OCI-M1 (cell line): ENCODE results near the gene SMU1.

Experiments
- DNase-seq: peaks from one replicate; lab custom pipeline; 2025; lab: John Stamatoyannopoulos, UW

The SMU1 gene

DNA sequence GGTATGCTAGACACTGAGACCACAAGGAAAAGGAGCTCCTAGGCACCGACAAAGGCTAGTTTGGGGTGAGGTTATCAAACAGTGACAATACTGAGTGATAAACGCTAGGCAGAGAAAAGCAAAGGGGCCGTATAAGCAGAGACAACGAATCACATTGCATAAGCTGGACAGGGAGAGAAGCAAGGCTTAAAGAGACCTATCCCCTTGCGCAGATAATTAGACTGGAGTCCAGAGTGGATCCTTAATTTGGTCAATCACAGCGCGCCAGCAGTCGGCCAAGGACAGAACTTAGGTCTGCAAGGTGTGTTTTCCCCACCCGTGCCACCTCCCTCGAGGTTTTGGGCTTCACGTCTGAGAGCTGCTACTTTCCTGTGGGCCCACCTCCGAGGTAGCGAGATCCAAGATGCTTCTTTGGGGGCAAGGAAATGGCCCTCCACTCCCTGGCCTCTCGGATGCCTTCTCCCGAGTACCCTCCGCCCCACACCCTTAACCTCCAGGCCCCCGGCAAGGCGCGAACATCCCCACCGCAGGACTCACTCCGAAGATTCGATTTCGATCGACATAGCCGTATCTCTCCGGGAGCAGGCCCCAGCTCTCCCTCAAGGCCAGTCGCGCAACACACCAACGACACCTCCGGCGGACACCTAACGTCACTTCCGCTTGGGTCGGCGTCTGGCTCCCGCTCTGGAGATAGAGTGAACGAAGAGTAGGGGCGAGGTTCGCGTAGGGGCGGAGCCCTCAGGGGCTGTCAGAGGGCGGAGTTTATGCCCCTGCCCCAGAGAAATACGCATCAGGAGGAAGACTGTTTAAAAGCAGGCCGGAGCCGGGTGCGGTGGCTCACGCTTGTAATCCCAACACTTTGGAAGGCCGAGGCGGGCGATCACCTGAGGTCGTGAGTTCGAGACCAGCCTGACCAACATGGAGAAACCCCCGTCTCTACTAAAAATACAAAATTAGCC, at the start of gene SMU1:
Gene SMU1, minus strand, starts transcription at position 629 of the 959 bp plus-strand sequence. Its CDS starts 66 bp downstream, at position 563.
- peak; percentile 99 for DNase-seq

DNA sequence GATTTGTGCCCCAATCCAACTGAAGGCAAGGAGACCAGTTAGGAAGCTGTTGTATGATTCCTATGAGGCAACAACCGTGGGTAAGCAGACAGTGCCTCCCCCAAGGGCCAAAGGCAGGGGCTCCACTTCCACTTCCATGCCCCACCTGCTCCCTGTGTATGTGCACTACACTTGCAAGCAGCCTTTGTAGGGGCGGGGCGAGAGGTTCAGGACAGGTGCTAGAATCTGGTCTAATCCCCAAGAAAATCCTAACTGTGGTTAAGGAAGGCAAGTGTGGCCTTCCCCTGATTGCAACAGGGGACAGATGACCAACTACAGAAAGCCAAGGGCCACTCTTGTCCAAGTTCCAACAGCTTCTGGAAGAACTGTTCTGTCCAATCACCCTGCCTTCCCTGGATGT, 49.0 kb upstream of the SMU1 start:
- DNase-seq, result no peak

DNA sequence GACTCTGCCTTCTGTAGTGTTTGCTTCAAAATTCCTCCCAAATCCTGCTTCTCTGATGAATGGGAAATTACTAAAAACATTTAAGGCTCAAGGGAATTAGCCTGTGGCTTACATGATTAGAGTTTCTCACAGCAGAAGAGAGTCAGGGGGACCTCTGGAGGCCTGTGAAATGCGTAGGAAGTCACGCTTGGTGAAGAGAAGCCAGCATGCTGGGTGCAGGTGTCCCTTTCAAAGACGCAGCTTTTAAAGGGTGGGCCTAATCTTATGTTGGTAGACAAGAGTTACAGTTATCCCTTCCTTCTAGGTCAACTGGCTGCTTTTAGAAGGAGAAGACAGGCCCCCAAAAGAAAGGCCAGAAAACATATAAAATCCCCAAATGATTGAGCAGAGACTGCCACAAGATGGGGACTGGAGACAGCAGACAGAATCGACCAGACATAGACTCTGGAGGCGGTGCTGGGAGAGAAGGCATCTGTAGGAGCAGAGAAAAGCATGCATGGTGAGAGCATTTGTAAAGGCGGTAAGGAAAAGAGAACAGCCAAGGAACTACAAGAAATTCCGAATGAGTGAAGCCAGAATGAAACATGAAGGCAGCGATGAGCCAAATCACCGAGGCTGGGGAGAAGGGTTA, 48.4 kb upstream of the SMU1 start:
- DNase-seq, result no peak

DNA sequence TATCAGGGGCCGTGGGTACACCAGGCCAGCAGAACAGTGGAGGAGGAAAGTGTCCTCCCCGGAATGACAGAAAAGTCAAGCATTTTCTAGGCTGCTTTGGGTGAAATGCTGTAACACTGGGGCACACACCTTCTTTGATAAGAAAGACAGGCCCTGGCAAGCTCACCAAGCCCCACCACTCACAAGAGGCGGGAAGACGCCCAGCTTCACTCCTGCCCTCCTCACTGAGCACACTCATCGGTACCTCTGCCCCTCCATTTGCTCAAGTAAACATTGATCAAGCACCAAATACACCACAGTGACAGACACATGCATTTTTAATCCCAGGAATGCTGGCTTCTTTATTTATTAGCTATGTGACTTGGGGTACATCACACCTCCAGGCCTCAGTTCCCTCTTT, 47.6 kb upstream of the SMU1 start:
- no peak for DNase-seq

- no peak for DNase-seq
Observed at GRCh38 chr9:33123407-33124031, 47.0 kb upstream of the SMU1 start.

- no peak for DNase-seq
Observed at GRCh38 chr9:33120620-33121019, 44.1 kb upstream of the SMU1 start.

DNA sequence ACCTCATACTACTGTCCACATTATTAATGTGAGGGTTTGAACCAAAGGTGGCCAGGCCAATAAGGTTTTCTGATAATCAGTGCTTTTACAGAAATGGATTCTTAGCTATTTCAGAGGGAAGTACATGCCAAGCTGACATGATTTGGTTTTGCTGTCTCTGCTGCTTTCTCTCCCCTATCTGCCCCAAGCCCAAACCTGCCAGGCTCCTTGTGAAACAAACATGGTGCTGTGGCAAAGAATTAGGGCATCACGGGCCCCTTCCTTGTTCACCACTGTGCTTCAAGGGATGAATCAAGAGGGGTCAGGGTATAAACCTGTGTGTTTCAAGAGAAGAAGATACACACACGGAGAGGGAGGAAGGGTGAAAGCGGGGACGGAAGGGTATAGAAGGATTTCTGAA, 41.3 kb upstream of the SMU1 start:
- DNase-seq, result no peak

DNA sequence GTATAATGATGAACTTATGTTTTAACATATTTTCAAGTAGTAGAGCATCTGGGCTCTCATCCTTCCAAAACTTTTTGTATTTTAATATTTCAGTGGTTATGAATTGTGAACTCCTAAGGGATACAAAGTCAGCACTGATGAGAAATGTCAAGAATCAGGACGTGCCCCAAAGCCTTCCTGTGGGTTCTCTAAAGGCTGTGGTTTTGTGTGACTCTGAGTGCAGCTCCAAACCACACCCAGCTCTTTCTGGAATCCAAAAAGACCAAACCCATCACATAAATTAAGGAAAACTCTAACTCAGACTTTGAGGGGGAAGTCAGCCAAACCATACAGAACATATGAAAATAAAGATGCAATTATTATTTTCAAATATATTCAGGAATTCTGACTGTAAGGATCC, 40.8 kb upstream of the SMU1 start:
- peak; percentile 6 for DNase-seq

DNA sequence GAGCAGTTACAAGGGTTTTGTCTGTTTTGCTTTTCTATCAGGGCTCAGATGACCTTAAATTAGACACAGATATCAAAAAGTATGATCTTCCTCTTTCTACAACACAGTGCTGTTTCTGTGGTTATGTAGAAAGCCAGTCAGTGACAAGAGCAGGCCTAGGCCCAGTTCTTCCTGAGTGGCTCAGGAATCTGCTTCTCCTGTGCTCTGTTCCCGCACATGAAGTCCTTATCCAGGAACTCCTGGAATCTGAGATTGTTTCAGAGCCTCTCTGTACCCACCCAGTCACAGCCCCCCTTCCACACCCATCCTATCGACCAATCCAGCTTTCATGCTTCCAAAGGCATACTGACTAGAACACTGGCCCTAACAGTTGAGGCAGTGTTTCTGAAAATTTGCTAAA, 40.4 kb upstream of the SMU1 start:
- DNase-seq, result peak; percentile 28

DNA sequence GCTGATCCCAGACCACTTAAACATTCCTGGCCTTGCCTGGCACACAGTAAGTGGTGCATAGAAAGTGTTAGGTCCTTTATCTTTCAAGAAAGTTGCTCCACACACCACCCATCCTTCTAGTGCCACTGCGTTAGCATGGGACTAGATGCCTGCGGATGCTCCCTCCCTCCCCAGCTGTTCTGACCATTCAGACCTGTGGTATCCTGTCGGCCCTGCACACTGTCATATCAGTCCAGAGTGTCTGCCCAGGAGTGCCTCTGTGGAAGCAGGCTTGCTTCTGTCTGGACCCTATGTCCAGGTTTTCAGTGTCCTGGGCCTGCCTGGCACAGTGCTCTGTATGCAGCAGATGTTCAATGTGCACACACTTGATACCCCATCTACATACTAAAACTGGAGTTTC, 38.3 kb upstream of the SMU1 start:
- DNase-seq, result no peak

DNA sequence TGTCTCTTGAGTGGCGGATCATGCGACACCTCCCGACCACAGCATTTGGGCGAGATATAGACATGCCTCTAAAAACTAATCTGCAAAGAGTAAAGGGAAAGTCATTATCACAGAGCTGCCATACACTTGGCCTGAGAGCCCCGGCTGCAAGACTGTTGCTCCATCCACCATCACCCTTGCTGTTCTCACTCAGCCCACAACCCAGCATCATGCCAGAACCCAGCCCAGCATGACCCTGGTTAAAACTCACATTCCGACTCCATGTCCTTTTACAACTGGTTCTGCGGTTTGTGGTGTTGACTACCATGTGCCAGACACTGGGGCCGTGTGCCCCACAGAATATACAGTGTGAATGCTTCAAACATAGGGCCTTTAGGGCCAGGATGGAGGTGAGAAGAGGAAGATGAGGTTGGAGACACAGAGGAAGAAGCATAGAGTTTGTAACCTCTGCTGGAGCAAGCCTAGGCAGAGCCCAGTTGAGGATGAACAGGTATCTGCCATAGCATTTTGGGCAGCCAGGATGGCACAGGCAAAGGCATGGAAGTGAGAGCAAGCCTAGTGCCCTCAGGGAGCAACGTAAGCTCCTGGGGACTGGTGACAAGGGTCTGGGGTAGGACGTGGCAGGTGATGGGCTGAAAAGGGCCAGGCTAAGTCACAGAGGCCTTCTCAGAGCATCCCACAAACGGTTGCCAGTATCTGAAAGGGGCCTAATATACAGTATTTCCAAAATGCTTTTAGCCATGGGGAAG, 37.5 kb upstream of the SMU1 start:
- no peak for DNase-seq

DNA sequence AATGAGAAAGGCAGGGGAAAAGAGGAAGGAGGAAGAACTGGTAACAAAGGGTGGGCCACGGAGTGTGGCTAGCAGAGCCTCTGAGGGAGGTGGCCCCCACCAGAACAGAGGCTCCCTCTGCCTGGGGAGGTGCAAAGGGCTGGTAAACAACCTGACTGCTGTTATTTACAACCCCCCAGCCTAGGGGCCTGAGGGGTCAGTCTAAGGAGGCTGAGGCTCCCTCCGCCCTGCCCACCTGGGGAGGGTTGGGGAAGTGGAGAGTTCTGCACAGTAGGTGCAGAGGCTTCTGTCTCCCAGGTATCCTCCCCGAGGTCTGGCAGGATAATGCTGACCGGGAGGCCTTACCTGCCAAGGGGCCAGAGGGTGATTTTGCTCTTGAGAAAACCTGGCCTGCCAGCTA, 35.6 kb upstream of the SMU1 start:
- DNase-seq, result no peak

- DNase-seq, result no peak
Observed at GRCh38 chr9:33111631-33112030, 35.2 kb upstream of the SMU1 start.

DNA sequence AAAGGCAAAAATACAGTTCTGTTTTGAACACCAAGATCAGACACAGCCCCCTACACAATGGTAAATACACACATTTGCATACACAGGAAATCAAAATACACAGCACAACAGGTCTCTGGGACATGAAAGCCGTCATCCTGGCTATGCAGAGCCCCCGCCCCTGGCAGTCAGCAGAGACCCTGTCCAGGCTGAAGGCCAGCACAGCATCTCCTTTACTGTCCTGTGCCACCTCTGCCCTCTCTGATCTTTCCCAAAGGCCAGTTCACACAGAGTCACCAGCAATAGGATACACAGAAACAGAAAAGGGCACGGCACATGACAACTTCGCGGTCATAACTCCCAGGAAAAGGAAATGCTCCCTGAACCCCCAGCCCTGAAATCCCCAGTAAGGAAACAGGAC, 34.2 kb upstream of the SMU1 start:
- no peak for DNase-seq

DNA sequence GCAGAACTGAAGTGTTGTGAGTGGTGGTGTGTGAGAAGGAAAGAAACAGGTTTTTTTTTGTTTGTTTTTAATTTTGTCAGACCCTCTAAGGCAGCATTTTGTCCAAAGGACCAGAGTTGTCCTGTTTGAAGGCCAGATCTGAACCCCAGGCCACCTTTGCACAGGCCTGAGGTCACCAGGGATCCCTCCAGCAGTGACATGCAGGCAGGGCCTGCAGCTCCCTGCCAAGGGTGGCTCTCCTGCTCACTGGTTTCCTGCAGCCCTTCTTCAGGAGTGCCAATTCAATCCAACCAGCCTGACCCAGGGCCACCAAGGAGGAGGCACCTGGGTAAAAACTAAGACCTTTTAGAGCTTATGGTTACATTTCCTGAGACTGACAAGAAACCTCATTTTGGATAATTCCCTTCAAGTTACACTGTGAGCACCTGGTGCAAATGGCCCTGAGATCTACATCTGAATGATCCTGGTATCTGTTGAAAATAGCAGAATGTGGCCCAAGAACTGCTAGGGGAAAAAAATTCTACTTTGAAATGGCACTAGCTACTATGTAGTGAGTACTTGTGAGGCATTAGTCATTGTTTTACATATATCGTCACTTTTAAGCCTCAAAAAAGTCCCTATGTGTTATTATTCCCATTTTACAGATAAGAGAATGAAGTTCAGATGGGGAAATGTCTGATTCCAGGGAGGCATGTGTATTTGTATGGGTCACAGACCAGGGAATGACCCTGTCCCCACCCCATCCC, 33.5 kb upstream of the SMU1 start:
- no peak for DNase-seq

GRCh38 chr9:33109097-33109496, 32.6 kb upstream of the SMU1 start:
- no peak for DNase-seq

DNA sequence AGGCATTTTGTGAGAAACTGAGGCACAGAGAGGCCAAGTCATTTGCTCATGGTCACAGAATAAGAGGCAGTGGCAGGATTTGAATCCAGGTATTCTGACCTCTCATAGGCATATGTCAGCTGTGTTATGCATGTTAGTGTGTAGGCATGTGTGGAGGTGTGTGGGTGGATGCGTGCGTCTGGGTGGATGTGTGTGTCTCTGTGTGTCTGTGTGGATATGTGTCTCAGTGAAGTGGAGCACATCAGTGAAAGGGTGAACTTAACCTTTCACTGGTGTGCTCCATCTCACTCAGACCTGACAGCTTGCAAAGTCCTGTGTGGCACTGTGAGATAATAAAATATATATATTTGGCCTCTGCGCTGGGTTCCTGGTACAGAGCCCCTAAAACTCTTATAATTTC, 32.0 kb upstream of the SMU1 start:
- DNase-seq, result no peak

DNA sequence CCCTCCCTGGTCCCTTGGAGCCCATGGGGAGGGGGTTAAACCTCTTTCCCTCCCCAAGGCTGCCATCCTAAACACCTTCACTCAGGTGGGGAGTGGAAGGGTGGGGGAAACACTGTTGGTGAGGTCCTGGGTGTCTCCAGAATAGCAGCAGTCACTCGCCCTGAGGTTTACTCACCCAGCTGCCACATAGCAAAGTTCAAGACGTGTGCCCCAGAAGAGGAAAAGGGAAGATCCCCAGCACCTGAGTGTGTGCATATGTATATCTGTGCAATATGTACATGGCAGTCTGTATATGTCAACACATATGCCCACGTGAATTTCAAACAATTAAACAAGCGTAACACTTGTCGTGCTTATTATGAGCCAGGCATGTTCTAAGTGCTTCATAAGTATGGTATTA, 31.3 kb upstream of the SMU1 start:
- DNase-seq, result no peak

- no peak for DNase-seq
Observed at GRCh38 chr9:33106827-33107621, 30.6 kb upstream of the SMU1 start.

DNA sequence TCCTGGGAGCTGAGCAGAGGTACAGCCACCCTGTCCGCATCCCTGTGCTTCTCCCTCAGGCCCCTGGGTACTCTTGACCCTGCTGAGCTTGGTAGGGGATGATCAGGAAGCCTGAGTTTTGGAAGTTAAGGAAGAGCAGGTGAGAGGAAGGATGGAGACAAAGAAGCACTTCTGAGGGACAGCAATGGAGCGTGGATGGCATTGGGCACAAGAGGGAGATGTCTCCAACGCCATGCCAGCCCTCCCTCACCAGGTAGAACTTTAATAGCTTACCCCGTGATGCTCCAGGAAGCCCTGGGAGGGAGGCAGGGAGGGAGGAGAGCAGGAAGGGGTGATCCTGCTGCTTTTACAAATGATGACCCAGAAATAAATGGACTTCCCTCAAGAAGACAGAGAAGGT, 29.9 kb upstream of the SMU1 start:
- DNase-seq, result no peak

DNA sequence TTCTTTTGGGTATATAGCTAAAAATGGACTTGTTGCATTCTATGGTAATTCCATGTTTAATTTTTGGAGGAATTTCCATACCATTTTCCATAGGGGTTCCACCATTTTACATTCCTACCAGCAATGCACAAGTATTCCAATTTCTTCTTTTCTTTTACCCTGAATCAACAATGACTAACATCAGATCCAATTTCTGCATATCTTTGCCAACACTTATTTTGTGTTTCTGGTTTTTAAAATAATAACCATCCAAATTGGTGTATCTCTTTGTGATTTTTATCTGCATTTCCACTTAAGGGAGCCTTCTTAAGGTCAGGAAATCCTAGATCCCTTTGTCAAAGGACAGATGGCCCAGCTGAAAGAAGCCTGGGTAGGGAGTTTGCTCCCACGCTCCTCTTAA, 29.5 kb upstream of the SMU1 start:
- DNase-seq, result no peak
